Cardiac muscle cell (in vitro differentiated cells and primary cell): Measurements from ENCODE around the gene ADAMTS2. TPM values are rescaled to one million over a fixed set of nuclear protein-coding genes. Genes with fewer than 3 reads are reported as not detected.

Source experiments
- DNase-seq, 2 donors: peaks; one replicate each; pipeline versions ENCODE4 v3.0.0 to v3.0.0-alpha.2; 2010 to 2017; ENCODE audit warnings: low read depth in 1 of 2, low spot score in 1 of 2
- H3K27ac ChIP-seq: fragments of 200-600 bp; sonication (generic); 2 replicates; pipeline ENCODE4 v1.5.1; 2016
- H3K27me3 ChIP-seq: fragments of 200-600 bp; sonication (generic); 2 replicates; pipeline ENCODE4 v1.6.0; 2016; ENCODE audit warnings: control low read depth
- H3K36me3 ChIP-seq: fragments of 200-600 bp; sonication (generic); 2 replicates; pipeline ENCODE4 v1.5.1; 2016; ENCODE audit warnings: control low read depth
- H3K4me1 ChIP-seq: fragments of 200-600 bp; sonication (generic); 2 replicates; pipeline ENCODE4 v1.8.1; 2017; ENCODE audit warnings: low read depth, mild to moderate bottlenecking, mixed run types
- H3K4me3 ChIP-seq: fragments of 200-600 bp; sonication (generic); 2 replicates; pipeline ENCODE4 v1.5.1; 2016; ENCODE audit warnings: mild to moderate bottlenecking
- H3K9me3 ChIP-seq: fragments of 200-600 bp; sonication (generic); 2 replicates; pipeline ENCODE4 v1.5.1; 2017; ENCODE audit warnings: low read depth, mild to moderate bottlenecking, control low read depth
- CTCF ChIP-seq: IDR thresholded peaks from 2 replicates; pipeline ENCODE4 v1.5.1; 2012; ENCODE audit warnings: low read depth, mild to moderate bottlenecking, low read length
- polyA plus RNA-seq: library from polyadenylated mRNA; unstranded; fragments of >200 nt; fragmentation: Nextera tagmentation; extraction: Ambion mirVana; gene quantifications from 2 replicates; pipeline ENCODE4 v1.2.1, GENCODE V29; 2016
- total RNA-seq: library from RNA; depleted of rRNA; stranded (reverse); fragments of >200 nt; gene quantifications from 2 replicates; pipeline ENCODE4 v1.2.3, GENCODE V29; 2016

The ADAMTS2 gene
- total and polyA plus RNA-seq, 2 experiments from 2014 or later, result 3.1 to 8.8 TPM

- H3K36me3 ChIP-seq, result no peaks in the 10 kb centered on the region
- H3K27ac ChIP-seq, result no peak overlapping the region
- no peaks in the 10 kb centered on the region for H3K4me1 ChIP-seq
- no peaks in the 10 kb centered on the region for H3K9me3 ChIP-seq
- no peak for TF ChIP-seq CTCF
- H3K4me3 ChIP-seq, result no peak overlapping the region
- H3K27me3 ChIP-seq, result no peaks in the 10 kb centered on the region
- DNase-seq, result no peak
Observed at GRCh38 chr5:179123491-179124272, 221.6 kb downstream of the ADAMTS2 start.

GRCh38 chr5:179123109-179123426 lies 222.2 kb downstream of the ADAMTS2 start:
- no peak overlapping the region for H3K27ac ChIP-seq

GRCh38 chr5:179122411-179123108 lies 222.7 kb downstream of the ADAMTS2 start:
- Histone ChIP-seq H3K27me3 (no peaks in the 10 kb centered on the region), H3K4me3 (no peak overlapping the region), H3K9me3 (no peaks in the 10 kb centered on the region), H3K36me3 (no peaks in the 10 kb centered on the region), H3K4me1 (no peaks in the 10 kb centered on the region), H3K27ac (no peak overlapping the region)
- no peak for TF ChIP-seq CTCF
- no peak for DNase-seq

More at GRCh38 chr5:179123109-179123426, 222.2 kb downstream of the ADAMTS2 start:
- no peaks in the 10 kb centered on the region for H3K4me1 ChIP-seq
- no peaks in the 10 kb centered on the region for H3K9me3 ChIP-seq
- TF ChIP-seq CTCF, result no peak
- no peaks in the 10 kb centered on the region for H3K27me3 ChIP-seq
- no peaks in the 10 kb centered on the region for H3K36me3 ChIP-seq
- H3K4me3 ChIP-seq, result no peak overlapping the region
- DNase-seq, result no peak

- Histone ChIP-seq H3K27ac (no peak overlapping the region), H3K36me3 (no peaks in the 10 kb centered on the region), H3K9me3 (no peaks in the 10 kb centered on the region), H3K4me3 (no peak overlapping the region), H3K27me3 (no peaks in the 10 kb centered on the region), H3K4me1 (no peaks in the 10 kb centered on the region)
- DNase-seq, result no peak
- no peak for TF ChIP-seq CTCF
Observed at GRCh38 chr5:179121667-179122111, 223.6 kb downstream of the ADAMTS2 start.

GRCh38 chr5:179120951-179121666 lies 224.2 kb downstream of the ADAMTS2 start:
- Histone ChIP-seq H3K36me3 (no peaks in the 10 kb centered on the region), H3K27me3 (no peaks in the 10 kb centered on the region), H3K27ac (no peak overlapping the region), H3K4me3 (no peak overlapping the region), H3K4me1 (no peaks in the 10 kb centered on the region), H3K9me3 (no peaks in the 10 kb centered on the region)
- no peak for TF ChIP-seq CTCF
- no peak for DNase-seq
